ENCODE measurements around the gene ITPR2.

Gene ITPR2

GRCh38 chr12:26810330-26810729, 22.7 kb downstream of the ITPR2 start:
- no peak for TF ChIP-seq CTCF (IDR thresholded peaks at IDR 0.05)

- no peak for TF ChIP-seq CTCF (IDR thresholded peaks at IDR 0.05)
Observed at GRCh38 chr12:26809611-26810285, 23.2 kb downstream of the ITPR2 start.

DNA sequence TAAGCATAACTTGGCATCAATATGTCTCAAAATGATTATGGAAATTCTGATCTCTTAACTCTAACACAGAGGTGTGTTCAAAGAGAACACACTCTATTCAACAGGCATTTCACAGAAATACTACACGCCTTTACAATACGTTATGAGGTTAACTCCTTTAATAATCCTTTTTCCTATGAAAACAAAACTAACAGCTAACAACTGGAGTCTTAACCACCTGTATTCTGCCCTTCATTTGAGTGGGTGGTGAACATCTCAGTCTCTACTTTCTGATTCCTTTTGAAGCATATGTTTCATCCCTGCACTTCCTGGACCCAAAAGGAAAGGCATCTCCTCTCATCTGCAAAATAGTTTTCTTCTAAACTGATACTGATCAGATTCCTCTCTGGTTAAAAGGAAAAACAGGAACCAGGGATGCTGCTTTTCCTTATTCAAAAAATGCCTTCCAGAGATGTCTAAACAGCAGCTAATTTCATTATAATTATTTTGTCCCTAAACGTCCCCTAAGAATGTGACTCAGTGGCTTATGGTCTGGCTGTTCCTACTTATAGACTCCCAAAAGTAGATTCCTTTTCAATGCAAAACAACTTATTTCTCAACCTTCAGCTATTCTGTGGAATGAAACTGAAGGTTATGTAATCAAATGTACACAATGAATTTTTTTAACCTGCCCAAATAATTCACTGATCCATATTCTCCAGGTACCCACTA, 24.1 kb downstream of the ITPR2 start:
- no peak for TF ChIP-seq CTCF (IDR thresholded peaks at IDR 0.05)

GRCh38 chr12:26807292-26807691, 25.7 kb downstream of the ITPR2 start:
- no peak for TF ChIP-seq CTCF (IDR thresholded peaks at IDR 0.05)

- TF ChIP-seq CTCF (IDR thresholded peaks at IDR 0.05): no peak
Observed at GRCh38 chr12:26806556-26806955, 26.4 kb downstream of the ITPR2 start.

DNA sequence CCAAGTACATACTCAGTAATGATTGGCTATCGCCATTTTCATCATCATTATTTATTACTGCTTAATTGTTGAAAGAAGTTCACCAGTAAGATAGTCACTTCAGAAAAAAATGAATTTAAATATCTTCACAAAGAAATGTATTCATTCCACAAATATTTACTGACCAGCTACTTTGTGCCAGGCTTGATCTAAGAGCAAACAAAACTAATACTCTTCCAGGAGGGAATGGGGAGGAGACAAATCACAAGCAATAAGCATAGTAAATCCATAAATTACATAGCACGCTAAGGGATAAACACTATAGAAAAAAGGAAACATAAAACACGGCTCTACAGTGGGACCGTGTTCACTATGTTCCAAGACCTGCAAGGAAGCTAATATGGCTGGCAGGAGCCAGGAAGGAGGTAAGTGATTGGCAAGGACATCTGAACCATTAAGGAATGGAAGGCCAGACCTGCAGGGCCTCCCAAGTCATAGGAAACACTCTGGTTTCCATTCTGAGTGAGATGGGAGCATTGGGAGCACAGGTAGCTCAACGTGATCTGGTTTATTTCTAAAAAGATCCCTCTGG, 27.5 kb downstream of the ITPR2 start:
- no peak for TF ChIP-seq CTCF (IDR thresholded peaks at IDR 0.05)

DNA sequence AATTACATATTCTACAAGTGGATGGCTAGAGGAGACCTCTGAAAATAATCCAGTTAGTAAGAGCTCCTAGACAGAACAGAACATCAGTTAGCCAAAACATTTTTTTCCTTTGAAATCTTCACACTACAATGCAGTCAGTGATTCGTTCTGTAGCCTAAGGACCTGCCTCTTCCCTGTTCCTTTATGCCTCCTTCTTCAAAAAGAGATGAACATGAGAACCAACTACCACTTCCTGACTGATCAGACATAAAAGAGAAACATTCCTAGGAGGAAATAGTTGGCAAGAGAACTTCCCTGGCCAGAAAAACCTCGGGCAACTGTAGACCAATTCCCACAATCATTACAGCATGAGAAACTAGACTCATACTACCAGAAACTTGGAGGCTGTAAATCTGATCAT, 29.4 kb downstream of the ITPR2 start:
- TF ChIP-seq CTCF (IDR thresholded peaks at IDR 0.05): no peak

Measured in LNCAP (cell line).